IMR-90 (cell line): ENCODE data around the gene ELP4. TPM values are rescaled to one million over a fixed set of nuclear protein-coding genes. Genes with fewer than 3 reads are reported as not detected.

ENCODE experiments used
- ATAC-seq: fragments of 200-7000 bp; cut with Tn5 transposase; 2 replicates; pipeline ENCODE4 v1.9.1; 2020; ENCODE audit warnings: low read depth, mild to moderate bottlenecking, moderate library complexity
- BruUV-seq: library from RNA; stranded (reverse); fragments of 400-500 nt; replicated peaks from 2 replicates; lab custom pipeline; 2021; lab: Mats Ljungman, UMichigan
- CTCF ChIA-PET: fragments of 300-600 bp; formaldehyde crosslinking; extraction: SDS; loops from one replicate; lab custom pipeline; 2021; ENCODE audit warnings: antibody characterized with exemption; lab: Yijun Ruan, JAX
- POLR2A ChIA-PET: fragments of 300-600 bp; sonication (Branson Sonifier 250); formaldehyde crosslinking; loops from one replicate; lab custom pipeline; 2022; ENCODE audit warnings: antibody characterized with exemption; ENCODE audit not compliant: unreplicated experiment; lab: Charles Lee
- DNase-seq: peaks from one replicate; pipeline ENCODE4 v3.0.0; 2013
- H2AFZ ChIP-seq: replicated peaks from 2 replicates; pipeline ENCODE3; 2013; ENCODE audit warnings: low read length, mild to moderate bottlenecking; ENCODE audit not compliant: poor library complexity
- H2AK5ac ChIP-seq: 2 replicates; pipeline ENCODE4 v1.6.1; 2013; ENCODE audit warnings: low read depth, low read length, inconsistent platforms
- H2AK9ac ChIP-seq: replicated peaks from 2 replicates; pipeline ENCODE3; 2013; ENCODE audit warnings: mild to moderate bottlenecking, low read depth, low read length, moderate library complexity; ENCODE audit not compliant: poor library complexity
- H2BK120ac ChIP-seq: 2 replicates; pipeline ENCODE4 v1.6.1; 2013; ENCODE audit warnings: low read depth, low read length, inconsistent platforms
- H2BK15ac ChIP-seq: 3 replicates; pipeline ENCODE4 v1.6.1; 2013; ENCODE audit warnings: low read depth, low read length, inconsistent platforms
- H2BK20ac ChIP-seq: 2 replicates; pipeline ENCODE4 v1.6.1; 2013; ENCODE audit warnings: low read depth, mild to moderate bottlenecking, inconsistent platforms, low read length, moderate library complexity
- H2BK5ac ChIP-seq: 2 replicates; pipeline ENCODE4 v1.6.1; 2013; ENCODE audit warnings: mild to moderate bottlenecking, low read depth, low read length, inconsistent platforms; ENCODE audit not compliant: poor library complexity, severe bottlenecking
- H3K14ac ChIP-seq: replicated peaks from 2 replicates; pipeline ENCODE4 v1.6.1; 2013; ENCODE audit warnings: low read depth, low read length, inconsistent platforms
- H3K18ac ChIP-seq: 2 replicates; pipeline ENCODE4 v1.6.1; 2013; ENCODE audit warnings: low read depth, low read length, control low read depth
- H3K23ac ChIP-seq: 2 replicates; pipeline ENCODE4 v1.6.1; 2013; ENCODE audit warnings: low read depth, low read length, inconsistent platforms
- H3K27ac ChIP-seq: 2 replicates; pipeline ENCODE4 v1.5.1; 2013; ENCODE audit warnings: mild to moderate bottlenecking, control low read depth, low read length; ENCODE audit not compliant: insufficient read depth
- H3K27me3 ChIP-seq: 2 replicates; pipeline ENCODE4 v1.6.1; 2013; ENCODE audit warnings: low read length; ENCODE audit not compliant: control insufficient read depth, insufficient read depth
- H3K36me3 ChIP-seq: 2 replicates; pipeline ENCODE4 v1.6.1; 2013; ENCODE audit warnings: low read length, mixed read lengths; ENCODE audit not compliant: control insufficient read depth, insufficient read depth
- H3K4ac ChIP-seq: 2 replicates; pipeline ENCODE4 v1.6.1; 2013; ENCODE audit warnings: low read depth, low read length, inconsistent platforms
- H3K4me1 ChIP-seq: 2 replicates; pipeline ENCODE4 v1.6.1; 2013; ENCODE audit warnings: low read length, mixed read lengths; ENCODE audit not compliant: control insufficient read depth, insufficient read depth
- H3K4me2 ChIP-seq: 2 replicates; pipeline ENCODE4 v1.6.1; 2013; ENCODE audit warnings: low read depth, mild to moderate bottlenecking, control low read depth, low read length, moderate library complexity
- H3K4me3 ChIP-seq: 2 replicates; pipeline ENCODE4 v1.5.1; 2013; ENCODE audit warnings: low read depth, mild to moderate bottlenecking, control low read depth, low read length, moderate library complexity; ENCODE audit not compliant: insufficient read depth
- H3K56ac ChIP-seq: 2 replicates; pipeline ENCODE4 v1.6.1; 2013; ENCODE audit warnings: low read length, inconsistent platforms; ENCODE audit not compliant: insufficient read depth; ENCODE audit errors: extremely low read depth
- H3K79me1 ChIP-seq, 2 experiments: 2 replicates each; pipeline ENCODE4 v1.6.1; 2013; ENCODE audit warnings: low read length in 2 of 2, inconsistent platforms in 1 of 2, low read depth in 1 of 2
- H3K9ac ChIP-seq: 2 replicates; pipeline ENCODE4 v1.6.1; 2013; ENCODE audit warnings: low read depth, low read length, control low read depth
- H3K9me1 ChIP-seq: 2 replicates; pipeline ENCODE4 v1.6.1; 2013; ENCODE audit warnings: low read length, inconsistent platforms; ENCODE audit not compliant: insufficient read depth
- H3K9me3 ChIP-seq: 2 replicates; pipeline ENCODE4 v1.6.1; 2013; ENCODE audit warnings: low read length; ENCODE audit not compliant: control insufficient read depth, insufficient read depth
- H4K20me1 ChIP-seq: 2 replicates; pipeline ENCODE4 v1.6.1; 2013; ENCODE audit warnings: low read length, inconsistent platforms; ENCODE audit not compliant: insufficient read depth
- H4K5ac ChIP-seq: 2 replicates; pipeline ENCODE4 v1.6.1; 2013; ENCODE audit warnings: mild to moderate bottlenecking, low read depth, low read length, control low read depth
- H4K8ac ChIP-seq, 2 experiments: 2 replicates each; pipeline ENCODE4 v1.6.1; 2013; ENCODE audit warnings: low read depth in 2 of 2, low read length in 2 of 2, control low read depth in 1 of 2, inconsistent platforms in 1 of 2
- H4K91ac ChIP-seq: 2 replicates; pipeline ENCODE4 v1.6.1; 2013; ENCODE audit warnings: low read depth, low read length, inconsistent platforms; ENCODE audit not compliant: insufficient read depth
- BHLHE40 ChIP-seq: fragments of 150-350 bp; IDR thresholded peaks from 2 replicates; pipeline ENCODE4 v1.6.1; 2016; ENCODE audit warnings: mild to moderate bottlenecking, low read depth, low read length
- CEBPB ChIP-seq: IDR thresholded peaks from 2 replicates; pipeline ENCODE4 v1.6.1; 2012; ENCODE audit warnings: low read depth, low read length, improper control_type of control experiment
- CHD1 ChIP-seq: IDR thresholded peaks from 2 replicates; pipeline ENCODE4 v1.6.1; 2012; ENCODE audit warnings: low read depth, low read length, improper control_type of control experiment
- FOS ChIP-seq: fragments of 150-350 bp; IDR thresholded peaks from 2 replicates; pipeline ENCODE4 v1.6.1; 2016; ENCODE audit warnings: low read depth, low read length
- MAFK ChIP-seq: IDR thresholded peaks from 2 replicates; pipeline ENCODE4 v1.6.1; 2012; ENCODE audit warnings: low read depth, low read length, improper control_type of control experiment
- MAZ ChIP-seq: IDR thresholded peaks from 2 replicates; pipeline ENCODE4 v1.6.1; 2012; ENCODE audit warnings: low read depth, mild to moderate bottlenecking, low read length, improper control_type of control experiment, moderate library complexity, borderline replicate concordance
- MXI1 ChIP-seq: IDR thresholded peaks from 2 replicates; pipeline ENCODE4 v1.6.1; 2012; ENCODE audit warnings: low read depth, mild to moderate bottlenecking, low read length, moderate library complexity, borderline replicate concordance
- NFE2L2 ChIP-seq: fragments of 150-350 bp; IDR thresholded peaks from 2 replicates; pipeline ENCODE4 v1.6.1; 2016; ENCODE audit warnings: low read depth, mild to moderate bottlenecking, low read length
- POLR2A ChIP-seq: IDR thresholded peaks from 2 replicates; pipeline ENCODE4 v1.6.1; 2012; ENCODE audit warnings: mild to moderate bottlenecking, low read depth, low read length
- RAD21 ChIP-seq: IDR thresholded peaks from 2 replicates; pipeline ENCODE4 v1.6.1; 2012; ENCODE audit warnings: low read length, improper control_type of control experiment
- RCOR1 ChIP-seq: IDR thresholded peaks from 2 replicates; pipeline ENCODE4 v1.6.1; 2012; ENCODE audit warnings: mild to moderate bottlenecking, low read length, improper control_type of control experiment; ENCODE audit not compliant: insufficient replicate concordance
- RFX5 ChIP-seq: IDR thresholded peaks from 2 replicates; pipeline ENCODE4 v1.8.0; 2012; ENCODE audit warnings: low read depth, mild to moderate bottlenecking, low read length, moderate library complexity
- SMC3 ChIP-seq: fragments of 150-350 bp; IDR thresholded peaks from 2 replicates; pipeline ENCODE4 v1.6.1; 2016; ENCODE audit warnings: low read depth, mild to moderate bottlenecking, antibody characterized with exemption, low read length, moderate library complexity
- WGBS, 2 experiments: methylation state at CpG; one replicate each; pipeline versions ENCODE4 v1.1.5 to v1.1.7; 2013; ENCODE audit warnings: missing lambda C conversion rate in 2 of 2; ENCODE audit not compliant: insufficient read length in 1 of 2; ENCODE audit errors: extremely low coverage in 2 of 2; 5-methylcytosine and 5-hydroxymethylcytosine counted together
- dilution Hi-C: fragments of 300-500 bp; cut with HindIII; formaldehyde crosslinking; loops from one replicate; pipeline ENCODE4 v1.14.3; 2018; ENCODE audit warnings: low sequenced_read_pairs; ENCODE audit not compliant: unreplicated experiment
- in situ Hi-C: fragments of 300-500 bp; cut with MboI; formaldehyde crosslinking; loops from 3 replicates; pipeline ENCODE4 v1.14.3; 2019; ENCODE audit warnings: low sequenced_read_pairs, inconsistent platforms, mixed read lengths
- intact Hi-C: fragments of 100-400 bp; cut with micrococcal nuclease; formaldehyde crosslinking; loops from 2 replicates; pipeline ENCODE4 v1.10.0; 2022
- polyA plus RNA-seq, 3 experiments: library from polyadenylated mRNA; depleted of rRNA; stranded (reverse); fragments of >200 nt; gene quantifications; 2 replicates each; pipeline ENCODE4 v1.2.3, GENCODE V29; 2012; ENCODE audit warnings: low replicate concordance in 1 of 3
- total RNA-seq: library from RNA; depleted of rRNA; stranded (reverse); fragments of >200 nt; gene quantifications from 2 replicates; pipeline ENCODE4 v1.2.3, GENCODE V29; 2012
- TF ChIP-seq, protein P1 (sequence below): fragments of 150-350 bp; IDR thresholded peaks from 2 replicates; pipeline ENCODE4 v1.6.1; 2017; ENCODE audit warnings: mild to moderate bottlenecking, antibody characterized with exemption, low read length, low read depth
- TF ChIP-seq, protein P2 (sequence below): fragments of 150-350 bp; IDR thresholded peaks from 2 replicates; pipeline ENCODE4 v1.6.1; 2016; ENCODE audit warnings: low read depth, mild to moderate bottlenecking, low read length, moderate library complexity, borderline replicate concordance
- TF ChIP-seq, protein P3 (sequence below): conservative IDR thresholded peaks from 2 replicates; pipeline ENCODE4 v1.5.1; 2012; ENCODE audit warnings: mild to moderate bottlenecking, low read depth, low read length, improper control_type of control experiment

ELP4 gene
- total and polyA plus RNA-seq, 2 of the 4 experiments (the other 2 are of a cell fraction) = 8.4 to 20.4 TPM

DNA sequence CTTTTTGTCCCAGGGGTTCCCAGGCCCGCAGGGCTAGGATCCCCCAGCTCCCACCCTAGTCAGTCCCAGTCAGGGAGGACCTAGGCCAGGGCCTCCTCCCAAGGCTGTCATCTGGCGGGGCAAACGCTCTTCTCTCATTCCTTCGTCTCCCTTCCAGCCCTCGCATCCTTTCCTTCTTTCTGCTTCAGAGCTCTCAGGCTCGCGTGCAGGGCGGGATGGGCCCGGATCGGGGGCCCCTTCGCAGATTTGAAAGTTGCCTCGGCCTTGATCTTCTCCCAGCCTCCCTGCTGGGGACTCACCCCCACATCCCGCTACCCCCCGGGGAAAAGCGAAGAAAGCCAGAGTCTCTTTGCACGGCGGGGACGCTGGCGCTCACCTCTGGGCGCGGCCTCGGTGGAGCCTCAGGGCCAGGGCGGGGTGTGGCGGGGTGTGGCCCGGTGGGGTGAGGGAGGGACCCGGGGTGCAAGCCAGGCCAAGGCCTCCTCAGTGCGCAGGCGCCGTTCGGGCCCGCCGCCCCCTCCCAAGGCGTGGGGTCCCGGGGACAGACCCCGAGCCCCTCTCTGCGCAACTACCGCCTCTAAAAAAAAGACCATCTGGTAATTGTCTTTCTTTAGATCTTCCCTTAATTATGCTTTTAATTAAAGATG lies 316.4 kb downstream of the ELP4 start:
- H3K14ac ChIP-seq = no peak overlapping the region
- no peak for DNase-seq

More for the DNA sequence above, 316.4 kb downstream of the ELP4 start:
- Histone ChIP-seq H4K8ac (no peak overlapping the region), H3K18ac (no peak overlapping the region), H2BK120ac (no peak overlapping the region), H3K4ac (no peak overlapping the region), H2AK5ac (no peak overlapping the region), H2BK5ac (no peak overlapping the region), H3K4me1 (peaks cover 8% of the 10 kb centered on the region), H4K5ac (no peak overlapping the region), H3K9me1 (no peaks in the 10 kb centered on the region; the same call in 1 of the 2 replicates), H3K56ac (no peak overlapping the region), H2AFZ (no peak overlapping the region), H4K20me1 (no peaks in the 10 kb centered on the region), H3K4me3 (no peak overlapping the region), H3K36me3 (no peaks in the 10 kb centered on the region), H3K79me1 (no peaks in the 10 kb centered on the region), H2AK9ac (no peak overlapping the region), H3K9ac (no peak overlapping the region), H4K91ac (no peak overlapping the region), H3K4me2 (no peak overlapping the region), H2BK20ac (no peak overlapping the region), H3K27ac (no peak overlapping the region), H3K23ac (no peak overlapping the region; the same call in 1 of the 2 replicates), H3K9me3 (peaks cover 15% of the 10 kb centered on the region), H3K27me3 (peaks cover 90% of the 10 kb centered on the region), H2BK15ac (no peak overlapping the region)
- dilution Hi-C loops = no loop called here
- ATAC-seq = no peak
- BruUV-seq = no TSS peak
- intact Hi-C loops = no loop called here
- ChIA-PET POLR2A (no interaction called here), CTCF (no interaction called here)
- in situ Hi-C loops = no loop called here
- TF ChIP-seq, protein P1, sequence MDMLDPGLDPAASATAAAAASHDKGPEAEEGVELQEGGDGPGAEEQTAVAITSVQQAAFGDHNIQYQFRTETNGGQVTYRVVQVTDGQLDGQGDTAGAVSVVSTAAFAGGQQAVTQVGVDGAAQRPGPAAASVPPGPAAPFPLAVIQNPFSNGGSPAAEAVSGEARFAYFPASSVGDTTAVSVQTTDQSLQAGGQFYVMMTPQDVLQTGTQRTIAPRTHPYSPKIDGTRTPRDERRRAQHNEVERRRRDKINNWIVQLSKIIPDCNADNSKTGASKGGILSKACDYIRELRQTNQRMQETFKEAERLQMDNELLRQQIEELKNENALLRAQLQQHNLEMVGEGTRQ = no peak
- no peak for TF ChIP-seq SMC3
- TF ChIP-seq, protein P2, sequence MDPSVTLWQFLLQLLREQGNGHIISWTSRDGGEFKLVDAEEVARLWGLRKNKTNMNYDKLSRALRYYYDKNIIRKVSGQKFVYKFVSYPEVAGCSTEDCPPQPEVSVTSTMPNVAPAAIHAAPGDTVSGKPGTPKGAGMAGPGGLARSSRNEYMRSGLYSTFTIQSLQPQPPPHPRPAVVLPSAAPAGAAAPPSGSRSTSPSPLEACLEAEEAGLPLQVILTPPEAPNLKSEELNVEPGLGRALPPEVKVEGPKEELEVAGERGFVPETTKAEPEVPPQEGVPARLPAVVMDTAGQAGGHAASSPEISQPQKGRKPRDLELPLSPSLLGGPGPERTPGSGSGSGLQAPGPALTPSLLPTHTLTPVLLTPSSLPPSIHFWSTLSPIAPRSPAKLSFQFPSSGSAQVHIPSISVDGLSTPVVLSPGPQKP = no peak
- TF ChIP-seq POLR2A = no peak
- no peak for TF ChIP-seq BHLHE40
- TF ChIP-seq MAZ = no peak
- TF ChIP-seq RFX5 = no peak
- no peak for TF ChIP-seq CHD1
- TF ChIP-seq RCOR1 = no peak
- no peak for TF ChIP-seq NFE2L2
- TF ChIP-seq, protein P3, sequence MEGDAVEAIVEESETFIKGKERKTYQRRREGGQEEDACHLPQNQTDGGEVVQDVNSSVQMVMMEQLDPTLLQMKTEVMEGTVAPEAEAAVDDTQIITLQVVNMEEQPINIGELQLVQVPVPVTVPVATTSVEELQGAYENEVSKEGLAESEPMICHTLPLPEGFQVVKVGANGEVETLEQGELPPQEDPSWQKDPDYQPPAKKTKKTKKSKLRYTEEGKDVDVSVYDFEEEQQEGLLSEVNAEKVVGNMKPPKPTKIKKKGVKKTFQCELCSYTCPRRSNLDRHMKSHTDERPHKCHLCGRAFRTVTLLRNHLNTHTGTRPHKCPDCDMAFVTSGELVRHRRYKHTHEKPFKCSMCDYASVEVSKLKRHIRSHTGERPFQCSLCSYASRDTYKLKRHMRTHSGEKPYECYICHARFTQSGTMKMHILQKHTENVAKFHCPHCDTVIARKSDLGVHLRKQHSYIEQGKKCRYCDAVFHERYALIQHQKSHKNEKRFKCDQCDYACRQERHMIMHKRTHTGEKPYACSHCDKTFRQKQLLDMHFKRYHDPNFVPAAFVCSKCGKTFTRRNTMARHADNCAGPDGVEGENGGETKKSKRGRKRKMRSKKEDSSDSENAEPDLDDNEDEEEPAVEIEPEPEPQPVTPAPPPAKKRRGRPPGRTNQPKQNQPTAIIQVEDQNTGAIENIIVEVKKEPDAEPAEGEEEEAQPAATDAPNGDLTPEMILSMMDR = no peak
- TF ChIP-seq RAD21 = no peak
- TF ChIP-seq MXI1 = no peak
- no peak for TF ChIP-seq FOS
- no peak for TF ChIP-seq MAFK
- TF ChIP-seq CEBPB = no peak
- WGBS, 2 experiments = 12% methylated on average over 4 of the region's 37 CpGs; no CpG with 5 or more reads in 1 of the 2 experiments
